ENCODE results near the gene RASL11B.
A peak's percentile ranks its signal among the peaks of the same experiment; 100 is the strongest.

The RASL11B gene

GRCh38 chr4:52877036-52877435 is 14.9 kb downstream of the RASL11B start:
- no peak for DNase-seq

- no peak for DNase-seq
These were observed 15.6 kb downstream of the RASL11B start for GRCh38 chr4:52877694-52878093.

GRCh38 chr4:52879471-52879870 is 17.4 kb downstream of the RASL11B start:
- DNase-seq = no peak

- DNase-seq = no peak
These were observed 18.9 kb downstream of the RASL11B start for GRCh38 chr4:52880994-52881393.

GRCh38 chr4:52883183-52883621 is 21.1 kb downstream of the RASL11B start:
- no peak for DNase-seq

- DNase-seq = no peak
These were observed 21.9 kb downstream of the RASL11B start for GRCh38 chr4:52883707-52884669.

- no peak for DNase-seq
These were observed 22.9 kb downstream of the RASL11B start for GRCh38 chr4:52884994-52885393.

GRCh38 chr4:52889354-52889753 is 27.2 kb downstream of the RASL11B start:
- no peak for DNase-seq

- no peak for DNase-seq
These were observed 27.8 kb downstream of the RASL11B start for GRCh38 chr4:52889778-52890520.

- DNase-seq = no peak
These were observed 28.3 kb downstream of the RASL11B start for GRCh38 chr4:52890521-52890791.

- no peak for DNase-seq
These were observed 29.6 kb downstream of the RASL11B start for GRCh38 chr4:52891743-52892142.

- no peak for DNase-seq
These were observed 30.8 kb downstream of the RASL11B start for GRCh38 chr4:52892880-52893279.

- no peak for DNase-seq
These were observed 32.3 kb downstream of the RASL11B start for GRCh38 chr4:52894443-52894842.

GRCh38 chr4:52903273-52903672 is 41.2 kb downstream of the RASL11B start:
- DNase-seq = no peak

GRCh38 chr4:52904421-52904820 is 42.3 kb downstream of the RASL11B start:
- no peak for DNase-seq

- DNase-seq = no peak
These were observed 45.4 kb downstream of the RASL11B start for GRCh38 chr4:52907510-52907909.

- DNase-seq = no peak
These were observed 48.0 kb downstream of the RASL11B start for GRCh38 chr4:52910115-52910514.

GRCh38 chr4:52911684-52912294 is 49.7 kb downstream of the RASL11B start:
- peak; percentile 66 for DNase-seq

- no peak for DNase-seq
These were observed 50.5 kb downstream of the RASL11B start for GRCh38 chr4:52912608-52913007.

GRCh38 chr4:52914051-52914605 is 52.0 kb downstream of the RASL11B start:
- no peak for DNase-seq

GRCh38 chr4:52915191-52915590 is 53.1 kb downstream of the RASL11B start:
- DNase-seq = no peak

- no peak for DNase-seq
These were observed 53.7 kb downstream of the RASL11B start for GRCh38 chr4:52915730-52916300.

Data from activated naive CD4-positive, alpha-beta T cell treated with Interleukin-2 at 50 U/mL for 16 hours (primary cell).